ENCODE data around the gene ZNF777.
"Not testable (repeated sequence)": the region's sequence is repeated elsewhere in the genome, so short reads cannot be mapped to it uniquely, and the experiment has no call there.

ZNF777 gene

GRCh38 chr7:149496642-149497391 is 36.0 kb upstream of the ZNF777 start:
- Histone ChIP-seq H3K9me3 (ENCODE audit: control insufficient read depth in 2 of 2, low read length in 2 of 2) (no peaks in the 10 kb centered on the region), H3K27ac (ENCODE audit: low read depth in 2 of 2, low read length in 2 of 2) (peak overlapping the region; percentile 51 to 63), H3K9ac (ENCODE audit: low read depth in 1 of 2, low read length in 2 of 2) (peak overlapping the region; percentile 54 to 76), H3K27me3 (ENCODE audit: control insufficient read depth in 2 of 2, insufficient read depth in 2 of 2, low read length in 2 of 2) (peaks cover 0 to 1% of the 10 kb centered on the region in 2 donors), H3K36me3 (ENCODE audit: control insufficient read depth in 2 of 2, insufficient read depth in 2 of 2, low read length in 2 of 2) (peaks cover 18 to 21% of the 10 kb centered on the region in 2 donors), H3K4me1 (ENCODE audit: control insufficient read depth in 2 of 2, insufficient read depth in 2 of 2, low read length in 2 of 2) (peaks cover 4 to 10% of the 10 kb centered on the region in 2 donors), H3K4me3 (ENCODE audit: low read length in 2 of 2) (peak overlapping the region; percentile 73 to 80)

DNA sequence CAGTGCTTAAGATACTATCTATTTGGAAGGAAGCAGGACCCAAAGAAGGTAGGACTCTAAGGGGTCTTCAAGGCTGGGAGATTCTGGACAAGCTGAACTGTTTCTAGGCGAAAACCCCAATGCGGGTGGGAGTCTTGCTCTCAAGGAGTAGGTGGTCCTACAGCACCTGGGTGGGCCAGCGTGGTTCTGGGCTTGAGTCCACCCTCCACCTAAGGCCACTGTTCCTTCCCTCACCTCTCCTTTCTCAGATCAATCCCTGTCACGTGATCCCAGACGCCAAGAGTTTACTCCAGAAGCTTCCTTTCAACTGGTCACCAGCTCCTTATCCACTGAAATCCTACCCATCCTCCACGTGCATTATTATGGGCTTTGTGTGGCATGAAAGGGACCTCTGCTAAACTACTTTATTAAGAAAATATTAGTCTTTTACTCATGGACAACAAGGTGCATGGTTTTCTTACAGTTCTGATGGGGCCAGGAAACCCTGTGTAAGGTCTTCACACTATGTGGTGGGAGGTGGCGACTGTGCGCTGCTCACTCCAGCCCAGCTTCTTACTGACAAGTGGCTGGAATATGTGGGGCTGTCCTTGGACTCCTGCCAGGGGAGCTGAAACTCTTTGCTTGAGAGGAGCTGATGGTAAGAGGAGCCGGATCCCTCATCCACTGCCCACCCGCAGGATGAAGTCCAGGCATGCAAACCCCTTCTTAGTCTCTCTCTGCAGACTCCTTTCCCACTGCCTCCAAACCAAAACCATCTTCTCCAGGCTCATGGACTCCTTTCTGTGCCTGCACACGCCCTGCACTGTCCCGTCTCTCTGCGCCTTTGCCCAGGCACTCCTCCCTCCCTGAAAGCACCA is 35.2 kb upstream of the ZNF777 start:
- Histone ChIP-seq H3K27ac (ENCODE audit: low read depth in 2 of 2, low read length in 2 of 2) (no peak overlapping the region), H3K4me3 (ENCODE audit: low read length in 2 of 2) (peak overlapping the region in 1 of 2 donors; percentile 80), H3K27me3 (ENCODE audit: control insufficient read depth in 2 of 2, insufficient read depth in 2 of 2, low read length in 2 of 2) (peaks cover 0 to 1% of the 10 kb centered on the region in 2 donors), H3K9ac (ENCODE audit: low read depth in 1 of 2, low read length in 2 of 2) (no peak overlapping the region), H3K36me3 (ENCODE audit: control insufficient read depth in 2 of 2, insufficient read depth in 2 of 2, low read length in 2 of 2) (peaks cover 26 to 29% of the 10 kb centered on the region in 2 donors), H3K4me1 (ENCODE audit: control insufficient read depth in 2 of 2, insufficient read depth in 2 of 2, low read length in 2 of 2) (peaks cover 4 to 10% of the 10 kb centered on the region in 2 donors), H3K9me3 (ENCODE audit: control insufficient read depth in 2 of 2, low read length in 2 of 2) (no peaks in the 10 kb centered on the region)

DNA sequence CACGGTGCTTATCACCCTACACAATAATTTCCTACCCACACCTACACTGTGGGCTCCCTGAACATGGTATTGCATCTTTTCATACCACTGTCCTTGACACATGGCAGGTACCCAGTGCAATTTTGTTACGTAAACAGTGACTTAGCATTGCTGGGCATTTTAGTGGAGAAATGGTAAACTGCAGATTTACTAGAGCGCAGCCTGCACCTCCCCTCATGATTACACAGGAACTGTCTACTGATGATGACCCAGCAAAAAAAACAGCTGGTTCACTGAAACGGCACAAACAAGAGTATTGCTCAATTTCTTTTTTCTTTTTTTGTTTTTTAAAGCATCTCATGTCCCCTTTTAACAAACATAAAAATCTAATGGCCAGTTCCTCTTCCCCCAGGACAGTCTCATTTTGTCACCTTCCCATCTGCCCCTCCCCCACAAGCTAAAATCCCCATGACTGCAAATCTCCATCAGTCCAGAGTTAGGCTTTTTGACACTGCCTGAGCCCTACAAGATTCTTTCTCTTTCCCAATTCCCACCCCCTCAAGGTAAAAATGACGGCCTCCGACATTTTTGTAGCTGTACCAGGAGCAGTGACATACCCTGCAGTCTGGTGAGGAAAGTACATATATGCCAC is 34.0 kb upstream of the ZNF777 start:
- peaks cover 0 to 1% of the 10 kb centered on the region in 2 donors for H3K27me3 ChIP-seq (ENCODE audit: control insufficient read depth in 2 of 2, insufficient read depth in 2 of 2, low read length in 2 of 2)
- H3K27ac ChIP-seq (ENCODE audit: low read depth in 2 of 2, low read length in 2 of 2) = no peak overlapping the region
- H3K36me3 ChIP-seq (ENCODE audit: control insufficient read depth in 2 of 2, insufficient read depth in 2 of 2, low read length in 2 of 2) = peaks cover 36 to 40% of the 10 kb centered on the region in 2 donors
- H3K9ac ChIP-seq (ENCODE audit: low read depth in 1 of 2, low read length in 2 of 2) = no peak overlapping the region
- no peak overlapping the region for H3K4me3 ChIP-seq (ENCODE audit: low read length in 2 of 2)
- H3K9me3 ChIP-seq (ENCODE audit: control insufficient read depth in 2 of 2, low read length in 2 of 2) = no peaks in the 10 kb centered on the region
- H3K4me1 ChIP-seq (ENCODE audit: control insufficient read depth in 2 of 2, insufficient read depth in 2 of 2, low read length in 2 of 2) = peaks cover 4 to 10% of the 10 kb centered on the region in 2 donors

DNA sequence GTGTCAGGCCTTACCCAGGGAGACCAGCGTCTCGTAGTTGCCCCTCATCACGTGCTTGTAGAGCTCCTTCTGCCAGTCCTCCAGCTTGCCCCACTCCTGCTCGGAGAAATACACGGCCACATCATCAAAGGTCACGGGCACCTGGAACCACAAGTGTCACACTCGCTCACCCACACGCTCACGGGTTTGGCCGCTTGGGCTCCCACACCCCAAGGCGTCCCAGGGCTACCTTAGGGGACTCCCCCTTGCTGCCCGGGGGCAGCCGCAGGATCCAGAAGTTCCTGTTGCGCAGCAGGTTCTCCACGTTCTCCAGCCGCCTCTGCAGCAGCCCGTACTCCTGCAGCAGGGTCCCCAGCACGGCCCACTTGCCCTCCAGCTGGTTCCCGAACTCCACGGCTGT is 33.1 kb upstream of the ZNF777 start:
- H3K9ac ChIP-seq (ENCODE audit: low read depth in 1 of 2, low read length in 2 of 2); H3K4me3 ChIP-seq (ENCODE audit: low read length in 2 of 2); H3K27ac ChIP-seq (ENCODE audit: low read depth in 2 of 2, low read length in 2 of 2); H3K9me3 ChIP-seq (ENCODE audit: control insufficient read depth in 2 of 2, low read length in 2 of 2); H3K27me3 ChIP-seq (ENCODE audit: control insufficient read depth in 2 of 2, insufficient read depth in 2 of 2, low read length in 2 of 2): not testable (repeated sequence)
- peaks cover 42 to 44% of the 10 kb centered on the region in 2 donors for H3K36me3 ChIP-seq (ENCODE audit: control insufficient read depth in 2 of 2, insufficient read depth in 2 of 2, low read length in 2 of 2)
- peaks cover 4 to 10% of the 10 kb centered on the region in 2 donors for H3K4me1 ChIP-seq (ENCODE audit: control insufficient read depth in 2 of 2, insufficient read depth in 2 of 2, low read length in 2 of 2)

- Histone ChIP-seq H3K4me3 (ENCODE audit: low read length in 2 of 2) (no peak overlapping the region), H3K27ac (ENCODE audit: low read depth in 2 of 2, low read length in 2 of 2) (no peak overlapping the region), H3K9ac (ENCODE audit: low read depth in 1 of 2, low read length in 2 of 2) (no peak overlapping the region), H3K36me3 (ENCODE audit: control insufficient read depth in 2 of 2, insufficient read depth in 2 of 2, low read length in 2 of 2) (peaks cover 43 to 48% of the 10 kb centered on the region in 2 donors), H3K4me1 (ENCODE audit: control insufficient read depth in 2 of 2, insufficient read depth in 2 of 2, low read length in 2 of 2) (peaks cover 4 to 10% of the 10 kb centered on the region in 2 donors), H3K27me3 (ENCODE audit: control insufficient read depth in 2 of 2, insufficient read depth in 2 of 2, low read length in 2 of 2) (no peaks in the 10 kb centered on the region), H3K9me3 (ENCODE audit: control insufficient read depth in 2 of 2, low read length in 2 of 2) (no peaks in the 10 kb centered on the region)
These were observed 32.5 kb upstream of the ZNF777 start for GRCh38 chr7:149493366-149493765.

GRCh38 chr7:149490083-149490760 is 29.4 kb upstream of the ZNF777 start:
- Histone ChIP-seq H3K4me1 (ENCODE audit: control insufficient read depth in 2 of 2, insufficient read depth in 2 of 2, low read length in 2 of 2) (no peaks in the 10 kb centered on the region), H3K27ac (ENCODE audit: low read depth in 2 of 2, low read length in 2 of 2) (no peak overlapping the region), H3K36me3 (ENCODE audit: control insufficient read depth in 2 of 2, insufficient read depth in 2 of 2, low read length in 2 of 2) (peaks cover 61 to 65% of the 10 kb centered on the region in 2 donors), H3K27me3 (ENCODE audit: control insufficient read depth in 2 of 2, insufficient read depth in 2 of 2, low read length in 2 of 2) (no peaks in the 10 kb centered on the region), H3K9me3 (ENCODE audit: control insufficient read depth in 2 of 2, low read length in 2 of 2) (no peaks in the 10 kb centered on the region), H3K9ac (ENCODE audit: low read depth in 1 of 2, low read length in 2 of 2) (no peak overlapping the region), H3K4me3 (ENCODE audit: low read length in 2 of 2) (no peak overlapping the region)

GRCh38 chr7:149489391-149490024 is 28.6 kb upstream of the ZNF777 start:
- Histone ChIP-seq H3K4me3 (ENCODE audit: low read length in 2 of 2) (no peak overlapping the region), H3K9me3 (ENCODE audit: control insufficient read depth in 2 of 2, low read length in 2 of 2) (no peaks in the 10 kb centered on the region), H3K36me3 (ENCODE audit: control insufficient read depth in 2 of 2, insufficient read depth in 2 of 2, low read length in 2 of 2) (peaks cover 63 to 65% of the 10 kb centered on the region in 2 donors), H3K27me3 (ENCODE audit: control insufficient read depth in 2 of 2, insufficient read depth in 2 of 2, low read length in 2 of 2) (no peaks in the 10 kb centered on the region), H3K27ac (ENCODE audit: low read depth in 2 of 2, low read length in 2 of 2) (no peak overlapping the region), H3K9ac (ENCODE audit: low read depth in 1 of 2, low read length in 2 of 2) (no peak overlapping the region), H3K4me1 (ENCODE audit: control insufficient read depth in 2 of 2, insufficient read depth in 2 of 2, low read length in 2 of 2) (no peaks in the 10 kb centered on the region)

- no peaks in the 10 kb centered on the region for H3K9me3 ChIP-seq (ENCODE audit: control insufficient read depth in 2 of 2, low read length in 2 of 2)
- H3K27ac ChIP-seq (ENCODE audit: low read depth in 2 of 2, low read length in 2 of 2) = no peak overlapping the region
- no peaks in the 10 kb centered on the region for H3K27me3 ChIP-seq (ENCODE audit: control insufficient read depth in 2 of 2, insufficient read depth in 2 of 2, low read length in 2 of 2)
- no peak overlapping the region for H3K4me3 ChIP-seq (ENCODE audit: low read length in 2 of 2)
- no peak overlapping the region for H3K9ac ChIP-seq (ENCODE audit: low read depth in 1 of 2, low read length in 2 of 2)
- no peaks in the 10 kb centered on the region for H3K4me1 ChIP-seq (ENCODE audit: control insufficient read depth in 2 of 2, insufficient read depth in 2 of 2, low read length in 2 of 2)
- H3K36me3 ChIP-seq (ENCODE audit: control insufficient read depth in 2 of 2, insufficient read depth in 2 of 2, low read length in 2 of 2) = peaks cover 19 to 31% of the 10 kb centered on the region in 2 donors
These were observed 18.7 kb upstream of the ZNF777 start for GRCh38 chr7:149479568-149479967.

- H3K27me3 ChIP-seq (ENCODE audit: control insufficient read depth in 2 of 2, insufficient read depth in 2 of 2, low read length in 2 of 2) = no peaks in the 10 kb centered on the region
- H3K4me1 ChIP-seq (ENCODE audit: control insufficient read depth in 2 of 2, insufficient read depth in 2 of 2, low read length in 2 of 2) = no peaks in the 10 kb centered on the region
- H3K9ac ChIP-seq (ENCODE audit: low read depth in 1 of 2, low read length in 2 of 2) = no peak overlapping the region
- H3K27ac ChIP-seq (ENCODE audit: low read depth in 2 of 2, low read length in 2 of 2) = no peak overlapping the region
- no peak overlapping the region for H3K4me3 ChIP-seq (ENCODE audit: low read length in 2 of 2)
- no peaks in the 10 kb centered on the region for H3K9me3 ChIP-seq (ENCODE audit: control insufficient read depth in 2 of 2, low read length in 2 of 2)
- peaks cover 25 to 37% of the 10 kb centered on the region in 2 donors for H3K36me3 ChIP-seq (ENCODE audit: control insufficient read depth in 2 of 2, insufficient read depth in 2 of 2, low read length in 2 of 2)
These were observed 17.9 kb upstream of the ZNF777 start for GRCh38 chr7:149478754-149479153.
